B cell (primary cell): ENCODE data around the gene ZFAND2A. TPM values are rescaled to one million over a fixed set of nuclear protein-coding genes. Genes with fewer than 3 reads are reported as not detected.

Experiments used
- ATAC-seq: fragments of 200-7000 bp; cut with Tn5 transposase; one replicate; pipeline ENCODE4 v1.10.0; 2021; ENCODE audit warnings: low read depth, mild to moderate bottlenecking, moderate number of reproducible peaks, moderate library complexity
- CTCF ChIA-PET: fragments of 350-600 bp; sonication (Branson Sonifier 250); formaldehyde crosslinking; loops from one replicate; lab custom pipeline; 2021; ENCODE audit warnings: antibody characterized with exemption, inconsistent platforms; lab: Charles Lee
- POLR2A ChIA-PET: fragments of 350-600 bp; sonication (Branson Sonifier 250); formaldehyde crosslinking; loops from one replicate; lab custom pipeline; 2021; ENCODE audit warnings: antibody characterized with exemption; lab: Charles Lee
- DNase-seq: peaks from one replicate; pipeline ENCODE4 v3.0.0; 2013
- H2AFZ ChIP-seq: 2 replicates; pipeline ENCODE4 v1.6.1; 2012; ENCODE audit warnings: mild to moderate bottlenecking, low read depth, low read length; ENCODE audit not compliant: insufficient read depth, poor library complexity, severe bottlenecking
- H3K27ac ChIP-seq, 2 donors: 1 replicate in 1 of 2; 2 replicates in 1 of 2; pipeline ENCODE4 v1.5.1; 2012 to 2013; ENCODE audit warnings: low read length in 2 of 2, mild to moderate bottlenecking in 2 of 2, moderate library complexity in 1 of 2
- H3K27me3 ChIP-seq, 4 experiments: fragments of 200-600 bp in 1 of 4; sonication (generic) in 1 of 4; replicated peaks in 1 of 4; 1 replicate in 2 of 4; 2 replicates in 2 of 4; pipeline versions ENCODE4 v1.6.1 to v1.7.0; 2013 to 2016; ENCODE audit warnings: low read length in 3 of 4, mild to moderate bottlenecking in 2 of 4, mixed read lengths in 1 of 4, moderate library complexity in 1 of 4; ENCODE audit not compliant: insufficient read depth in 4 of 4, control insufficient read depth in 3 of 4; ENCODE audit errors: control extremely low read depth in 1 of 4
- H3K36me3 ChIP-seq, 2 experiments: replicated peaks in 1 of 2; 1 replicate in 1 of 2; 2 replicates in 1 of 2; pipeline versions ENCODE4 v1.6.1 to v1.7.1; 2013; ENCODE audit warnings: low read length in 1 of 2; ENCODE audit not compliant: insufficient read depth in 2 of 2, control insufficient read depth in 1 of 2; ENCODE audit errors: control extremely low read depth in 1 of 2, extremely low read depth in 1 of 2
- H3K4me1 ChIP-seq, 2 donors: fragments of 200-600 bp in 1 of 2; sonication (generic) in 1 of 2; 1 replicate in 1 of 2; 2 replicates in 1 of 2; pipeline versions ENCODE4 v1.5.1 to v1.6.1; 2013 to 2017; ENCODE audit warnings: low read length in 2 of 2; ENCODE audit not compliant: control insufficient read depth in 2 of 2, insufficient read depth in 2 of 2
- H3K4me2 ChIP-seq: replicated peaks from 2 replicates; pipeline ENCODE3; 2012; ENCODE audit warnings: mild to moderate bottlenecking, low read depth, low read length; ENCODE audit not compliant: poor library complexity, severe bottlenecking
- H3K4me3 ChIP-seq, 5 experiments: fragments of 200-600 bp in 1 of 5; sonication (generic) in 1 of 5; 1 replicate in 3 of 5; 2 replicates in 2 of 5; pipeline versions ENCODE4 v1.5.1 to v1.7.0; 2011 to 2016; ENCODE audit warnings: low read length in 4 of 5, mild to moderate bottlenecking in 4 of 5, low read depth in 2 of 5, control low read depth in 1 of 5, moderate library complexity in 1 of 5; ENCODE audit not compliant: insufficient read depth in 1 of 5; ENCODE audit errors: control extremely low read depth in 1 of 5, extremely low read depth in 1 of 5
- H3K79me2 ChIP-seq: fragments of 200-600 bp; sonication (generic); one replicate; pipeline ENCODE4 v1.6.0; 2016; ENCODE audit warnings: low read length; ENCODE audit not compliant: control insufficient read depth, insufficient read depth
- H3K9ac ChIP-seq: fragments of 200-600 bp; sonication (generic); 2 replicates; pipeline ENCODE4 v1.6.1; 2017; ENCODE audit warnings: mild to moderate bottlenecking, low read length, moderate library complexity
- H3K9me3 ChIP-seq, 3 donors: one replicate each; pipeline versions ENCODE4 v1.6.1 to v1.7.1; 2013; ENCODE audit warnings: low read length in 2 of 3; ENCODE audit not compliant: control insufficient read depth in 2 of 3, insufficient read depth in 1 of 3; ENCODE audit errors: control extremely low read depth in 1 of 3
- H4K20me1 ChIP-seq: 2 replicates; pipeline ENCODE4 v1.6.0; 2012; ENCODE audit warnings: mild to moderate bottlenecking, low read length; ENCODE audit not compliant: insufficient read depth, control insufficient read depth, poor library complexity, severe bottlenecking
- H3K27ac Mint-ChIP-seq: one replicate; pipeline ENCODE4 v1.8.0; 2021; ENCODE audit warnings: mixed read lengths
- H3K27me3 Mint-ChIP-seq: one replicate; pipeline ENCODE4 v1.8.0; 2021; ENCODE audit warnings: mixed read lengths
- H3K4me1 Mint-ChIP-seq: one replicate; pipeline ENCODE4 v1.8.0; 2021; ENCODE audit warnings: mixed read lengths
- H3K4me3 Mint-ChIP-seq: one replicate; pipeline ENCODE4 v1.8.0; 2021; ENCODE audit warnings: mixed read lengths
- H3K9me3 Mint-ChIP-seq: one replicate; pipeline ENCODE4 v1.8.0; 2022; ENCODE audit warnings: mixed read lengths; ENCODE audit not compliant: insufficient read depth
- EZH2 ChIP-seq: IDR thresholded peaks from 2 replicates; pipeline ENCODE4 v1.6.1; 2012; ENCODE audit warnings: borderline replicate concordance, low read depth, mild to moderate bottlenecking, moderate library complexity, low read length; ENCODE audit not compliant: insufficient read depth, poor library complexity, severe bottlenecking
- WGBS: methylation state at CpG from one replicate; pipeline ENCODE4 v1.1.5; 2013; ENCODE audit warnings: missing lambda C conversion rate; ENCODE audit not compliant: insufficient coverage; 5-methylcytosine and 5-hydroxymethylcytosine counted together
- intact Hi-C: fragments of 100-400 bp; cut with micrococcal nuclease; formaldehyde crosslinking; loops from one replicate; pipeline ENCODE4 v1.10.0; 2022
- polyA plus RNA-seq: library from polyadenylated mRNA; depleted of rRNA; stranded (reverse); fragments of >200 nt; gene quantifications from 2 replicates; pipeline ENCODE4 v1.2.3, GENCODE V29; 2012
- total RNA-seq, 2 donors: library from RNA; stranded (reverse); fragments of 120-200 nt in 1 of 2; gene quantifications; 1 replicate in 1 of 2; 2 replicates in 1 of 2; pipeline versions ENCODE4 v1.2.3 to v1.2.4, GENCODE V29; 2013 to 2022
- TF ChIP-seq, protein P1 (sequence below): fragments of 200-600 bp; IDR thresholded peaks from one replicate; pipeline ENCODE4 v1.8.0; 2022; ENCODE audit warnings: antibody characterized with exemption, mild to moderate bottlenecking

Gene ZFAND2A
- total and polyA plus RNA-seq, 2 donors (not counting 1 experiment from before 2014, with no cell fraction given) = 26.7 to 113 TPM

DNA sequence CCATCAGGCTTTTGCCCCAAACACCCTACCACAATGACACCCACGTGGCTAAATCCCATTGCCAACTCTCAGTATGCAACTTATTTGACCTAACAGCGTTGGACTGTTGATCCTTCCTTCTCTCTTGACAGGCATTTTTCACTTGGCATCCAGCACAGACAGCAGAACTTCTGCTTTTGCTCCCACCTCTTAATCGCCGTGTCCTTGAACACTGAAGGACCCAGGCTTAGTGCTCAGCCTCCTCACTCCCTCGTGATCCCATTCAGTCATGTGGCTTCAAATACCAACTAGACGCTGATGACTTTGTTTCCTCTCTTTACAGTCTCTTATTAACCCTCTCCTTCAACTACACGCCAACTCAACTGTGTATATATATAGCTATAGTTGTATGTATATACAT lies 25.0 kb downstream of the ZFAND2A start:
- CTCF ChIA-PET = interaction anchor here (0.8 kb wide), 1 partner anchor 49 kb away, joined by 3 read pairs; no protein-coding TSS in a partner anchor
- H3K79me2 ChIP-seq = peaks cover 19% of the 10 kb centered on the region

DNA sequence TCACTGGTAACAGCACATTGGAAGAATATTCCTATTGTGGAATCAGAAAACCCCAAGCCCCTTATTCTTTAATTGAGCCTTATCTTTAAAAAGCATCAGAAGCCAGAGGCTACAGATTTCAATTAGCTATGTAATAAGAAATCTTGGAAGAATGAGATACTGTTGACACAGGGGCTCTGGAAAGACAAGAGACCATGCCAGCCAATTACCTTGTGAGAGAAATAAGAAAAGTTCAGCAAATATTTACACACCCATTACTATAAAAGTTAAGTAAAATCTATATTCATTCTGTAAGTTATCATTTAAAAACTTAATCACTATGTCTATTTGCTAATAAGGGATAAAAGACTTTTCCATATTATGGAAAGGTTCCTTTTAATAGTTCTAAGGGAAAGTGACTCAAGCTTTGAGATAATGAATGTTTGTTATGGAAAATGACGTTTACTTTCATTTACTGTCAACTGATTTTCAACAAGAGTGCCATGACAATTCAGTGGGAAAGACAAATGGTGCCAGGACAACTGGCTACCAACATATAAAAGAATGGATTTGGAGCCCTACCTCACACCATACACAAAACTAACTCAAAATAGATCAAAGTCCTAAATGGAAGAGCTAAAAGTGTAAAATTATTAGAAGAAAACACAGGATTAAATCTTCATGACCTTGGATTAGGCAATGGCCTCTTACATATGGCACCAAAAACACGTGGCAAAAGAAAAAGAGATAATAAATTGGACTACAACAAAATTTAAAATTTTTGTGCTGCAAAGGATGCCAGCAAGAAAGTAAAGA lies 28.3 kb downstream of the ZFAND2A start:
- ATAC-seq = no peak
- H4K20me1 ChIP-seq = no peaks in the 10 kb centered on the region
- Mint-ChIP-seq H3K4me1 (peaks cover 1% of the 10 kb centered on the region), H3K9me3 (no peaks in the 10 kb centered on the region), H3K27ac (no peak overlapping the region), H3K27me3 (no peaks in the 10 kb centered on the region), H3K4me3 (no peak overlapping the region)
- TF ChIP-seq, protein P1, sequence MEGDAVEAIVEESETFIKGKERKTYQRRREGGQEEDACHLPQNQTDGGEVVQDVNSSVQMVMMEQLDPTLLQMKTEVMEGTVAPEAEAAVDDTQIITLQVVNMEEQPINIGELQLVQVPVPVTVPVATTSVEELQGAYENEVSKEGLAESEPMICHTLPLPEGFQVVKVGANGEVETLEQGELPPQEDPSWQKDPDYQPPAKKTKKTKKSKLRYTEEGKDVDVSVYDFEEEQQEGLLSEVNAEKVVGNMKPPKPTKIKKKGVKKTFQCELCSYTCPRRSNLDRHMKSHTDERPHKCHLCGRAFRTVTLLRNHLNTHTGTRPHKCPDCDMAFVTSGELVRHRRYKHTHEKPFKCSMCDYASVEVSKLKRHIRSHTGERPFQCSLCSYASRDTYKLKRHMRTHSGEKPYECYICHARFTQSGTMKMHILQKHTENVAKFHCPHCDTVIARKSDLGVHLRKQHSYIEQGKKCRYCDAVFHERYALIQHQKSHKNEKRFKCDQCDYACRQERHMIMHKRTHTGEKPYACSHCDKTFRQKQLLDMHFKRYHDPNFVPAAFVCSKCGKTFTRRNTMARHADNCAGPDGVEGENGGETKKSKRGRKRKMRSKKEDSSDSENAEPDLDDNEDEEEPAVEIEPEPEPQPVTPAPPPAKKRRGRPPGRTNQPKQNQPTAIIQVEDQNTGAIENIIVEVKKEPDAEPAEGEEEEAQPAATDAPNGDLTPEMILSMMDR = no peak
- no peak for TF ChIP-seq EZH2
- CTCF ChIA-PET = no interaction called here
- H3K4me3 ChIP-seq = no peak overlapping the region
- H2AFZ ChIP-seq = no peak overlapping the region
- H3K79me2 ChIP-seq = peaks cover 11% of the 10 kb centered on the region
- WGBS = no CpG with 5 or more reads among the region's 2 CpGs
- H3K4me2 ChIP-seq = no peak overlapping the region
- peaks cover 0 to 4% of the 10 kb centered on the region in 2 experiments for H3K36me3 ChIP-seq
- no peaks in the 10 kb centered on the region for H3K27me3 ChIP-seq
- H3K9me3 ChIP-seq = no peaks in the 10 kb centered on the region
- no peak for DNase-seq
- intact Hi-C loops = no loop called here
- H3K9ac ChIP-seq = no peak overlapping the region
- no peak overlapping the region for H3K27ac ChIP-seq
- POLR2A ChIA-PET = no interaction called here
- H3K4me1 ChIP-seq = peaks cover 0 to under 1% of the 10 kb centered on the region in 2 donors

More for the DNA sequence above, 25.0 kb downstream of the ZFAND2A start:
- H3K4me3 Mint-ChIP-seq = no peak overlapping the region
- Histone ChIP-seq H4K20me1 (no peaks in the 10 kb centered on the region), H3K9ac (no peak overlapping the region), H3K4me3 (no peak overlapping the region), H3K27ac (no peak overlapping the region), H3K27me3 (no peaks in the 10 kb centered on the region), H3K9me3 (no peaks in the 10 kb centered on the region), H3K4me2 (no peak overlapping the region), H3K36me3 (no peaks in the 10 kb centered on the region), H2AFZ (no peak overlapping the region), H3K4me1 (peaks cover 15 to 23% of the 10 kb centered on the region in 2 donors)
- no peak overlapping the region for H3K27ac Mint-ChIP-seq
- H3K4me1 Mint-ChIP-seq = peaks cover 22% of the 10 kb centered on the region
- no peak for DNase-seq
- POLR2A ChIA-PET = no interaction called here
- TF ChIP-seq, protein P1 = no peak
- no peak for TF ChIP-seq EZH2
- H3K27me3 Mint-ChIP-seq = no peaks in the 10 kb centered on the region
- intact Hi-C loops = loop anchor here (5.0 kb wide), 1 partner anchor 158 kb away; the partner anchor contains the start of gene COX19
- 86% methylated on average over 4 of the region's 7 CpGs for WGBS
- no peak for ATAC-seq
- no peaks in the 10 kb centered on the region for H3K9me3 Mint-ChIP-seq
